GM12878 (cell line): Measurements from ENCODE around the gene DIP2B. TPM values are rescaled to one million over a fixed set of nuclear protein-coding genes. Genes with fewer than 3 reads are reported as not detected.

Experiments
- CBFB ChIP-seq: IDR thresholded peaks from 2 replicates; pipeline ENCODE4 v1.6.1; 2016; ENCODE audit warnings: antibody characterized with exemption, low read depth
- CEBPZ ChIP-seq: fragments of 150-350 bp; IDR thresholded peaks from 2 replicates; pipeline ENCODE4 v1.6.1; 2016; ENCODE audit warnings: low read depth, low read length
- CUX1 ChIP-seq: IDR thresholded peaks from 2 replicates; pipeline ENCODE4 v1.6.1; 2012; ENCODE audit warnings: improper control_type of control experiment, low read depth, low read length; ENCODE audit not compliant: insufficient replicate concordance
- DPF2 ChIP-seq: fragments of 450-650 bp; IDR thresholded peaks from 2 replicates; pipeline ENCODE4 v1.6.1; 2017; ENCODE audit warnings: mild to moderate bottlenecking
- JUND ChIP-seq: IDR thresholded peaks from 2 replicates; pipeline ENCODE4 v1.6.1; 2012; ENCODE audit warnings: low read depth, mild to moderate bottlenecking, low read length, improper control_type of control experiment, moderate library complexity
- MAX ChIP-seq: IDR thresholded peaks from 2 replicates; pipeline ENCODE4 v1.6.1; 2012; ENCODE audit warnings: low read depth, low read length, improper control_type of control experiment
- NFIC ChIP-seq: IDR thresholded peaks from 2 replicates; pipeline ENCODE4 v1.6.1; 2012; ENCODE audit warnings: low read depth, mild to moderate bottlenecking, inconsistent platforms, low read length, moderate library complexity
- NFXL1 ChIP-seq: fragments of 450-650 bp; IDR thresholded peaks from 2 replicates; pipeline ENCODE4 v1.6.1; 2017; ENCODE audit warnings: antibody characterized with exemption, mild to moderate bottlenecking, borderline replicate concordance
- PKNOX1 ChIP-seq: fragments of 450-650 bp; IDR thresholded peaks from 2 replicates; pipeline ENCODE4 v1.6.1; 2016; ENCODE audit warnings: mild to moderate bottlenecking
- POU2F2 ChIP-seq: IDR thresholded peaks from 3 replicates; pipeline ENCODE4 v1.6.1; 2011; ENCODE audit warnings: low read depth, mild to moderate bottlenecking, low read length, borderline replicate concordance
- RAD51 ChIP-seq: fragments of 450-650 bp; IDR thresholded peaks from 2 replicates; pipeline ENCODE4 v1.6.1; 2016; ENCODE audit warnings: moderate library complexity, mild to moderate bottlenecking, inconsistent platforms
- RB1 ChIP-seq: fragments of 450-650 bp; formaldehyde crosslinking; IDR thresholded peaks from 2 replicates; pipeline ENCODE4 v1.6.1; 2017; ENCODE audit warnings: mild to moderate bottlenecking, borderline replicate concordance
- SIX5 ChIP-seq: IDR thresholded peaks from 2 replicates; pipeline ENCODE4 v1.6.1; 2011; ENCODE audit warnings: mild to moderate bottlenecking, low read depth, low read length, moderate library complexity; ENCODE audit not compliant: severe bottlenecking
- SREBF2 ChIP-seq: IDR thresholded peaks from 2 replicates; pipeline ENCODE4 v1.6.1; 2012; ENCODE audit warnings: mild to moderate bottlenecking, low read length
- STAT3 ChIP-seq: IDR thresholded peaks from 2 replicates; pipeline ENCODE4 v1.6.1; 2011; ENCODE audit warnings: low read depth, low read length, improper control_type of control experiment
- TCF7 ChIP-seq: IDR thresholded peaks from 2 replicates; pipeline ENCODE4 v1.6.1; 2014; ENCODE audit warnings: antibody characterized with exemption, borderline replicate concordance
- USF2 ChIP-seq: IDR thresholded peaks from 2 replicates; pipeline ENCODE4 v1.6.1; 2011; ENCODE audit warnings: low read depth, low read length, improper control_type of control experiment, borderline replicate concordance
- ZNF622 ChIP-seq: fragments of 450-650 bp; IDR thresholded peaks from 2 replicates; pipeline ENCODE4 v1.6.1; 2017; ENCODE audit warnings: mild to moderate bottlenecking, inconsistent platforms
- polyA plus RNA-seq, 11 experiments: library from polyadenylated mRNA; depleted of rRNA in 4 of 11; unstranded in 6 of 11; stranded (reverse) in 5 of 11; fragments of >200 nt; fragmentation: Nextera tagmentation in 4 of 11; fragmentation: Illumina TruSeq in 1 of 11; extraction: Ambion mirVana in 4 of 11; extraction: Trizol in 1 of 11; gene quantifications; 1 replicate in 1 of 11; 2 replicates in 10 of 11; pipeline versions ENCODE4 v1.2.1 to v1.2.3, GENCODE V29; 2011 to 2016; ENCODE audit warnings: inconsistent platforms in 2 of 11, missing spikeins in 2 of 11, low read depth in 1 of 11
- total RNA-seq, 4 experiments: library from RNA; depleted of rRNA in 3 of 4; stranded (reverse); fragments of >200 nt in 3 of 4; fragmentation: Illumina TruSeq in 1 of 4; extraction: Trizol in 1 of 4; gene quantifications; 2 replicates each; pipeline versions ENCODE4 v1.2.1 to v1.2.3, GENCODE V29; 2013 to 2021

DIP2B gene
- total and polyA plus RNA-seq, 10 of the 15 experiments (the other 5 are each of a cell fraction or from before 2014, with no cell fraction given): 4.5 to 30.0 (median 18.6) TPM

GRCh38 chr12:50505675-50506530 is 1.1 kb downstream of the DIP2B start (continued):
- TF ChIP-seq CUX1 (no peak), CEBPZ (no peak), ZNF622 (no peak), DPF2 (no peak), USF2 (peak; percentile 24; the same call in 1 of the 2 replicates), RB1 (no peak), STAT3 (no peak), MAX (peak; percentile 19; the same call in 1 of the 2 replicates), RAD51 (peak; percentile 84), SIX5 (no peak), TCF7 (no peak), POU2F2 (no peak), NFXL1 (no peak), SREBF2 (no peak), PKNOX1 (0 out of 2 replicates have a peak, but pooled peaks have one; percentile 7), CBFB (0 out of 2 replicates have a peak, but pooled peaks have one; percentile 4), JUND (no peak), NFIC (0 out of 2 replicates have a peak, but pooled peaks have one; percentile 14)
